22Rv1 (cell line): ENCODE data around the gene MAVS.
A peak's percentile ranks its signal among the peaks of the same experiment; 100 is the strongest.
"Not testable (repeated sequence)": the region's sequence is repeated elsewhere in the genome, so short reads cannot be mapped to it uniquely, and the experiment has no call there.

Source experiments
- H3K27ac ChIP-seq: fragments of 450-650 bp; 2 replicates; pipeline ENCODE4 v1.5.1; 2017
- CTCF ChIP-seq: fragments of 450-650 bp; IDR thresholded peaks from 2 replicates; pipeline ENCODE4 v1.5.1; 2017; ENCODE audit warnings: mild to moderate bottlenecking
- ZFX ChIP-seq: fragments of 450-650 bp; IDR thresholded peaks from 2 replicates; pipeline ENCODE4 v1.6.1; 2017; ENCODE audit warnings: antibody characterized with exemption, borderline replicate concordance

MAVS gene

GRCh38 chr20:3874194-3874844 is 27.7 kb downstream of the MAVS start:
- TF ChIP-seq ZFX (no peak), CTCF (no peak)
- H3K27ac ChIP-seq = no peak overlapping the region

- no peak for TF ChIP-seq CTCF
- TF ChIP-seq ZFX = no peak
- no peak overlapping the region for H3K27ac ChIP-seq
These were observed 28.8 kb downstream of the MAVS start for GRCh38 chr20:3875378-3875974.

GRCh38 chr20:3876000-3876399 is 29.4 kb downstream of the MAVS start:
- H3K27ac ChIP-seq = no peak overlapping the region
- no peak for TF ChIP-seq ZFX
- no peak for TF ChIP-seq CTCF

GRCh38 chr20:3876676-3877075 is 30.0 kb downstream of the MAVS start:
- no peak overlapping the region for H3K27ac ChIP-seq
- no peak for TF ChIP-seq ZFX
- no peak for TF ChIP-seq CTCF

- not testable (repeated sequence) for H3K27ac ChIP-seq
These were observed 32.3 kb downstream of the MAVS start for GRCh38 chr20:3878921-3879274.

- no peak overlapping the region for H3K27ac ChIP-seq
- TF ChIP-seq ZFX (no peak), CTCF (no peak)
These were observed 39.1 kb downstream of the MAVS start for GRCh38 chr20:3885715-3886114.

GRCh38 chr20:3887876-3888620 is 41.4 kb downstream of the MAVS start:
- H3K27ac ChIP-seq = peak overlapping the region; percentile 81
- TF ChIP-seq CTCF = no peak
- no peak for TF ChIP-seq ZFX
